Measurements from ENCODE around the gene TRIM10.

The TRIM10 gene

GRCh38 chr6:30196376-30196775 is 35.4 kb upstream of the TRIM10 start:
- H3K9ac ChIP-seq (ENCODE audit: low read length in 5 of 5), result no peak overlapping the region
- H3K27ac ChIP-seq (ENCODE audit: low read depth, low read length), result no peak overlapping the region
- peaks cover 0 to 6% (median 1%) of the 10 kb centered on the region in 5 donors for H3K4me1 ChIP-seq (ENCODE audit: control insufficient read depth in 5 of 5, insufficient read depth in 5 of 5, low read length in 5 of 5)
- no peak overlapping the region for H3K4me3 ChIP-seq (ENCODE audit: low read depth in 1 of 5, low read length in 5 of 5)
- no peaks in the 10 kb centered on the region for H3K9me3 ChIP-seq (ENCODE audit: control insufficient read depth in 5 of 5, low read length in 5 of 5)
- no peaks in the 10 kb centered on the region for H3K27me3 ChIP-seq (ENCODE audit: control insufficient read depth in 5 of 5, insufficient read depth in 4 of 5, low read length in 5 of 5)
- peaks cover 0 to 79% (median 62%) of the 10 kb centered on the region in 5 donors for H3K36me3 ChIP-seq (ENCODE audit: control insufficient read depth in 5 of 5, insufficient read depth in 5 of 5, low read length in 5 of 5)

- H3K36me3 ChIP-seq (ENCODE audit: control insufficient read depth in 5 of 5, insufficient read depth in 5 of 5, low read length in 5 of 5), result peaks cover 0 to 82% (median 66%) of the 10 kb centered on the region in 5 donors
- peaks cover 0 to 3% (median 0%) of the 10 kb centered on the region in 5 donors for H3K4me1 ChIP-seq (ENCODE audit: control insufficient read depth in 5 of 5, insufficient read depth in 5 of 5, low read length in 5 of 5)
- no peaks in the 10 kb centered on the region for H3K9me3 ChIP-seq (ENCODE audit: control insufficient read depth in 5 of 5, low read length in 5 of 5)
- no peak overlapping the region for H3K4me3 ChIP-seq (ENCODE audit: low read depth in 1 of 5, low read length in 5 of 5)
- no peak overlapping the region for H3K9ac ChIP-seq (ENCODE audit: low read length in 5 of 5)
- no peaks in the 10 kb centered on the region for H3K27me3 ChIP-seq (ENCODE audit: control insufficient read depth in 5 of 5, insufficient read depth in 4 of 5, low read length in 5 of 5)
- H3K27ac ChIP-seq (ENCODE audit: low read depth, low read length), result no peak overlapping the region
These were observed 34.9 kb upstream of the TRIM10 start for GRCh38 chr6:30195951-30196350.

- no peaks in the 10 kb centered on the region for H3K4me1 ChIP-seq (ENCODE audit: control insufficient read depth in 5 of 5, insufficient read depth in 5 of 5, low read length in 5 of 5)
- no peaks in the 10 kb centered on the region for H3K27me3 ChIP-seq (ENCODE audit: control insufficient read depth in 5 of 5, insufficient read depth in 4 of 5, low read length in 5 of 5)
- H3K4me3 ChIP-seq (ENCODE audit: low read depth in 1 of 5, low read length in 5 of 5), result no peak overlapping the region
- H3K9ac ChIP-seq (ENCODE audit: low read length in 5 of 5), result no peak overlapping the region
- no peaks in the 10 kb centered on the region for H3K9me3 ChIP-seq (ENCODE audit: control insufficient read depth in 5 of 5, low read length in 5 of 5)
- H3K27ac ChIP-seq (ENCODE audit: low read depth, low read length), result no peak overlapping the region
- H3K36me3 ChIP-seq (ENCODE audit: control insufficient read depth in 5 of 5, insufficient read depth in 5 of 5, low read length in 5 of 5), result peaks cover 0 to 82% (median 66%) of the 10 kb centered on the region in 5 donors
These were observed 34.0 kb upstream of the TRIM10 start for GRCh38 chr6:30194797-30195690.

- H3K27ac ChIP-seq (ENCODE audit: low read depth, low read length), result no peak overlapping the region
- H3K27me3 ChIP-seq (ENCODE audit: control insufficient read depth in 5 of 5, insufficient read depth in 4 of 5, low read length in 5 of 5), result no peaks in the 10 kb centered on the region
- H3K36me3 ChIP-seq (ENCODE audit: control insufficient read depth in 5 of 5, insufficient read depth in 5 of 5, low read length in 5 of 5), result peaks cover 7 to 85% (median 68%) of the 10 kb centered on the region in 5 donors
- H3K9ac ChIP-seq (ENCODE audit: low read length in 5 of 5), result no peak overlapping the region
- no peaks in the 10 kb centered on the region for H3K9me3 ChIP-seq (ENCODE audit: control insufficient read depth in 5 of 5, low read length in 5 of 5)
- H3K4me3 ChIP-seq (ENCODE audit: low read depth in 1 of 5, low read length in 5 of 5), result no peak overlapping the region
- H3K4me1 ChIP-seq (ENCODE audit: control insufficient read depth in 5 of 5, insufficient read depth in 5 of 5, low read length in 5 of 5), result no peaks in the 10 kb centered on the region
These were observed 31.1 kb upstream of the TRIM10 start for GRCh38 chr6:30192076-30192475.

GRCh38 chr6:30188541-30188940 is 27.5 kb upstream of the TRIM10 start:
- no peak overlapping the region for H3K4me3 ChIP-seq (ENCODE audit: low read depth in 1 of 5, low read length in 5 of 5)
- no peaks in the 10 kb centered on the region for H3K27me3 ChIP-seq (ENCODE audit: control insufficient read depth in 5 of 5, insufficient read depth in 4 of 5, low read length in 5 of 5)
- H3K4me1 ChIP-seq (ENCODE audit: control insufficient read depth in 5 of 5, insufficient read depth in 5 of 5, low read length in 5 of 5), result no peaks in the 10 kb centered on the region
- H3K27ac ChIP-seq (ENCODE audit: low read depth, low read length), result no peak overlapping the region
- peaks cover 13 to 78% (median 67%) of the 10 kb centered on the region in 5 donors for H3K36me3 ChIP-seq (ENCODE audit: control insufficient read depth in 5 of 5, insufficient read depth in 5 of 5, low read length in 5 of 5)
- H3K9me3 ChIP-seq (ENCODE audit: control insufficient read depth in 5 of 5, low read length in 5 of 5), result no peaks in the 10 kb centered on the region
- no peak overlapping the region for H3K9ac ChIP-seq (ENCODE audit: low read length in 5 of 5)

- H3K4me1 ChIP-seq (ENCODE audit: control insufficient read depth in 5 of 5, insufficient read depth in 5 of 5, low read length in 5 of 5), result no peaks in the 10 kb centered on the region
- H3K9ac ChIP-seq (ENCODE audit: low read length in 5 of 5), result no peak overlapping the region
- no peaks in the 10 kb centered on the region for H3K9me3 ChIP-seq (ENCODE audit: control insufficient read depth in 5 of 5, low read length in 5 of 5)
- H3K27me3 ChIP-seq (ENCODE audit: control insufficient read depth in 5 of 5, insufficient read depth in 4 of 5, low read length in 5 of 5), result no peaks in the 10 kb centered on the region
- H3K27ac ChIP-seq (ENCODE audit: low read depth, low read length), result no peak overlapping the region
- peaks cover 13 to 63% (median 58%) of the 10 kb centered on the region in 5 donors for H3K36me3 ChIP-seq (ENCODE audit: control insufficient read depth in 5 of 5, insufficient read depth in 5 of 5, low read length in 5 of 5)
- H3K4me3 ChIP-seq (ENCODE audit: low read depth in 1 of 5, low read length in 5 of 5), result no peak overlapping the region
These were observed 25.0 kb upstream of the TRIM10 start for GRCh38 chr6:30185846-30186484.

GRCh38 chr6:30184417-30185031 is 23.5 kb upstream of the TRIM10 start:
- no peaks in the 10 kb centered on the region for H3K4me1 ChIP-seq (ENCODE audit: control insufficient read depth in 5 of 5, insufficient read depth in 5 of 5, low read length in 5 of 5)
- H3K36me3 ChIP-seq (ENCODE audit: control insufficient read depth in 5 of 5, insufficient read depth in 5 of 5, low read length in 5 of 5), result peaks cover 13 to 49% (median 44%) of the 10 kb centered on the region in 5 donors
- H3K27me3 ChIP-seq (ENCODE audit: control insufficient read depth in 5 of 5, insufficient read depth in 4 of 5, low read length in 5 of 5), result no peaks in the 10 kb centered on the region
- no peak overlapping the region for H3K27ac ChIP-seq (ENCODE audit: low read depth, low read length)
- H3K9ac ChIP-seq (ENCODE audit: low read length in 5 of 5), result no peak overlapping the region
- H3K4me3 ChIP-seq (ENCODE audit: low read depth in 1 of 5, low read length in 5 of 5), result no peak overlapping the region
- peaks cover 0 to 3% (median 0%) of the 10 kb centered on the region in 5 donors for H3K9me3 ChIP-seq (ENCODE audit: control insufficient read depth in 5 of 5, low read length in 5 of 5)

GRCh38 chr6:30180145-30180544 is 19.1 kb upstream of the TRIM10 start:
- Histone ChIP-seq H3K9ac (ENCODE audit: low read length in 5 of 5) (no peak overlapping the region), H3K4me3 (ENCODE audit: low read depth in 1 of 5, low read length in 5 of 5) (no peak overlapping the region), H3K27ac (ENCODE audit: low read depth, low read length) (no peak overlapping the region), H3K4me1 (ENCODE audit: control insufficient read depth in 5 of 5, insufficient read depth in 5 of 5, low read length in 5 of 5) (no peaks in the 10 kb centered on the region), H3K9me3 (ENCODE audit: control insufficient read depth in 5 of 5, low read length in 5 of 5) (peaks cover 0 to 3% (median 0%) of the 10 kb centered on the region in 5 donors), H3K27me3 (ENCODE audit: control insufficient read depth in 5 of 5, insufficient read depth in 4 of 5, low read length in 5 of 5) (peaks cover 0 to 4% (median 4%) of the 10 kb centered on the region in 5 donors), H3K36me3 (ENCODE audit: control insufficient read depth in 5 of 5, insufficient read depth in 5 of 5, low read length in 5 of 5) (peaks cover 0 to 9% (median 5%) of the 10 kb centered on the region in 5 donors)

GRCh38 chr6:30178837-30179236 is 17.8 kb upstream of the TRIM10 start:
- Histone ChIP-seq H3K4me1 (ENCODE audit: control insufficient read depth in 5 of 5, insufficient read depth in 5 of 5, low read length in 5 of 5) (no peaks in the 10 kb centered on the region), H3K9me3 (ENCODE audit: control insufficient read depth in 5 of 5, low read length in 5 of 5) (peaks cover 0 to 3% (median 0%) of the 10 kb centered on the region in 5 donors), H3K9ac (ENCODE audit: low read length in 5 of 5) (no peak overlapping the region), H3K4me3 (ENCODE audit: low read depth in 1 of 5, low read length in 5 of 5) (no peak overlapping the region), H3K27ac (ENCODE audit: low read depth, low read length) (no peak overlapping the region), H3K36me3 (ENCODE audit: control insufficient read depth in 5 of 5, insufficient read depth in 5 of 5, low read length in 5 of 5) (no peaks in the 10 kb centered on the region), H3K27me3 (ENCODE audit: control insufficient read depth in 5 of 5, insufficient read depth in 4 of 5, low read length in 5 of 5) (peaks cover 2 to 7% (median 6%) of the 10 kb centered on the region in 5 donors)

- no peaks in the 10 kb centered on the region for H3K36me3 ChIP-seq (ENCODE audit: control insufficient read depth in 5 of 5, insufficient read depth in 5 of 5, low read length in 5 of 5)
- peaks cover 0 to 7% (median 6%) of the 10 kb centered on the region in 5 donors for H3K4me1 ChIP-seq (ENCODE audit: control insufficient read depth in 5 of 5, insufficient read depth in 5 of 5, low read length in 5 of 5)
- peaks cover 0 to 3% (median 0%) of the 10 kb centered on the region in 5 donors for H3K9me3 ChIP-seq (ENCODE audit: control insufficient read depth in 5 of 5, low read length in 5 of 5)
- H3K4me3 ChIP-seq (ENCODE audit: low read depth in 1 of 5, low read length in 5 of 5), result no peak overlapping the region
- no peak overlapping the region for H3K27ac ChIP-seq (ENCODE audit: low read depth, low read length)
- peaks cover 15 to 26% (median 19%) of the 10 kb centered on the region in 5 donors for H3K27me3 ChIP-seq (ENCODE audit: control insufficient read depth in 5 of 5, insufficient read depth in 4 of 5, low read length in 5 of 5)
- no peak overlapping the region for H3K9ac ChIP-seq (ENCODE audit: low read length in 5 of 5)
These were observed 14.8 kb upstream of the TRIM10 start for GRCh38 chr6:30175765-30176164.

Measured in subcutaneous abdominal adipose tissue (tissue), 5 donors.